Lower leg skin (tissue), 3 donors: ENCODE data around the gene RALGAPA2.

Source experiments
- CTCF ChIP-seq, 3 donors: fragments of 450-650 bp; IDR thresholded peaks; one replicate each; pipeline ENCODE4 v1.5.1; 2016; ENCODE audit warnings: antibody characterized with exemption in 3 of 3, mild to moderate bottlenecking in 3 of 3, moderate library complexity in 2 of 3
- POLR2A ChIP-seq, 2 donors: fragments of 450-650 bp; IDR thresholded peaks; one replicate each; pipeline ENCODE4 v1.6.1; 2016 to 2017; ENCODE audit warnings: antibody characterized with exemption in 2 of 2, mild to moderate bottlenecking in 1 of 2, moderate library complexity in 1 of 2

- no peak for TF ChIP-seq CTCF (IDR thresholded peaks at IDR 0.05)
- no peak for TF ChIP-seq POLR2A (IDR thresholded peaks at IDR 0.05)
Measured at GRCh38 chr20:20406306-20406705, 306.1 kb downstream of the RALGAPA2 start.
